Right lobe of liver (tissue), 6 donors: ENCODE measurements around the gene RNF145. TPM values are rescaled to one million over a fixed set of nuclear protein-coding genes. Genes with fewer than 3 reads are reported as not detected.
A peak's percentile ranks its signal among the peaks of the same experiment; 100 is the strongest.

Experiments
- ATAC-seq, 4 donors: fragments of 200-7000 bp; cut with Tn5 transposase; one replicate each; pipeline ENCODE4 v1.9.1; 2020; ENCODE audit warnings: mild to moderate bottlenecking in 4 of 4, moderate library complexity in 4 of 4
- DNase-seq, 3 donors: peaks; one replicate each; pipeline ENCODE4 v3.0.0-alpha.2; 2020
- H3K27ac ChIP-seq, 3 donors: fragments of 200-600 bp; one replicate each; pipeline ENCODE4 v1.8.0; 2022
- H3K27me3 ChIP-seq, 2 donors: fragments of 200-600 bp; one replicate each; pipeline ENCODE4 v1.8.0; 2022
- H3K36me3 ChIP-seq, 4 donors: fragments of 200-600 bp; sonication (generic) in 1 of 4; one replicate each; pipeline versions ENCODE4 v1.5.1 to v1.8.0; 2017 to 2022; ENCODE audit warnings: control low read depth in 1 of 4
- H3K4me1 ChIP-seq, 4 donors: fragments of 200-600 bp; sonication (generic) in 1 of 4; one replicate each; pipeline versions ENCODE4 v1.5.1 to v1.8.0; 2017 to 2022; ENCODE audit warnings: control low read depth in 1 of 4
- H3K4me3 ChIP-seq, 3 donors: fragments of 200-600 bp; one replicate each; pipeline ENCODE4 v1.8.0; 2022
- H3K9me3 ChIP-seq, 4 donors: fragments of 200-600 bp; sonication (generic) in 1 of 4; one replicate each; pipeline versions ENCODE4 v1.5.1 to v1.8.0; 2017 to 2022; ENCODE audit warnings: control low read depth in 1 of 4
- CTCF ChIP-seq, 4 donors: fragments of 200-600 bp in 3 of 4; fragments of 450-650 bp in 1 of 4; IDR thresholded peaks; one replicate each; pipeline versions ENCODE4 v1.5.1 to v1.8.0; 2016 to 2022; ENCODE audit warnings: antibody characterized with exemption in 4 of 4, mild to moderate bottlenecking in 2 of 4
- POLR2A ChIP-seq: fragments of 450-650 bp; IDR thresholded peaks from one replicate; pipeline ENCODE4 v1.6.1; 2017; ENCODE audit warnings: antibody characterized with exemption, mild to moderate bottlenecking
- WGBS: methylation state at CpG from one replicate; pipeline ENCODE4 v1.1.6; 2018; ENCODE audit warnings: low coverage, low lambda C conversion rate; ENCODE audit not compliant: insufficient coverage; ENCODE audit errors: missing lambda C conversion rate; 5-methylcytosine and 5-hydroxymethylcytosine counted together
- intact Hi-C, 2 donors: fragments of 100-400 bp; cut with DNase I; formaldehyde crosslinking; loops; one replicate each; pipeline versions ENCODE4 v1.11.2 to v1.14.1; 2022
- total RNA-seq, 6 experiments: library from RNA; depleted of rRNA in 2 of 6; stranded (reverse); fragments of >200 nt in 2 of 6; fragmentation: NEBNext Ultra II Directional in 3 of 6; extraction: Animal tissue kit (Norgen Biotek cat#: 25700) in 3 of 6; gene quantifications; one replicate each; pipeline versions ENCODE4 v1.1.0 to v1.2.4, GENCODE V29; 2016 to 2023
- donor health status: DM: no; HTN: yes; CAD: no.
- donor health status: DM: no; HTN: no; CAD: no.
- donor health status: DM: no; HTN: no; CAD: no.
- donor health status: DM: no; HTN: yes; CAD: no.
- donor health status: DM: no; HTN: yes; CAD: no.

The RNF145 gene
- total RNA-seq, 6 experiments from 2014 or later, result 7.2 to 20.9 (median 10.6) TPM

DNA sequence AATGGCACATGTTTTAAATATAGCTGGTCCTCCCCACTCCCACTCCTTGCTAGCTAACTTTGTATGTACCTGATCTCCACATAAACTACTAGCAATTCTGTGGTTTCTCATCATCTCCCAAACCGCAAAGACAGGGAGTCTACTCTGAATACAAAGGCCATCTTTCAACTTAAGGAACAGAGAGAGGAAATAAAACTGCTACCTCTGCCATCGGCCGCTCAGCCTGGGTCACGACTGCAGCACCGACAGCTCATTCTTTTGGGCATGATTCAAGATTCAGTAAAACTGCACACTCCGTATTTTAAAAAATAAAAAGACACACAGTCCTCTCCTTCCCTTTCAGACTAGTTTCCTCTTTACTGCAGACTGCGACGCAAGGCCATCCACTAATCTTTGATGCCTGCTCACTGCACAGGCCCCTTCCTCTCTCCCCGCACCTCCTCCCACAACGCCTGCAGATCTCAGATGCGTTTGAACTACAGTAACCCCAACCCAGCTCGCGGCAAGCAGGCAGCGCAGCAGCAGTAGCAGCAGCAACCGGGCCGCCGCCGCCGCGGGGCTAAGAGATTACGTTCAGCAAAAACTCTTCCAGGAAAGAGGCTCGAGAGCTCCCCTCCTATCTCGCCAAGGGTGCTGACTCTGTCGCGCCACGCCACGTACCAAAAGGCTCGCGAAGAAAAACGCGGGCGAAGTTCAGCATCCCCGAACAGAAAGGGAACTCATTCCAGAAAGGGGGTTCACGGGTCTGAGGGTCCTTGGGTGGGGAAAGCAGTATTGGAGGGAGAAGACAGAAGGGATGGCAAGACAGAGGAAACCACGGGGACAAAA lies 1.5 kb downstream of the RNF145 start:
- 0% methylated on average over 35 of the region's 35 CpGs for WGBS
- intact Hi-C loops, result no loop called here

GRCh38 chr5:159207222-159207685 lies 2.1 kb downstream of the RNF145 start:
- Histone ChIP-seq H3K27me3 (no peaks in the 10 kb centered on the region), H3K27ac (peak overlapping the region; percentile 81 to 94 (median 89)), H3K4me1 (peaks cover 0 to 11% (median 2%) of the 10 kb centered on the region in 4 donors), H3K9me3 (no peaks in the 10 kb centered on the region), H3K4me3 (peak overlapping the region; percentile 78 to 82 (median 80)), H3K36me3 (no peaks in the 10 kb centered on the region)
- no peak for ATAC-seq
- intact Hi-C loops, result no loop called here
- WGBS, result 28% methylated on average over 5 of the region's 5 CpGs
- no peak for DNase-seq
- no peak for TF ChIP-seq CTCF (IDR thresholded peaks at IDR 0.05)
- no peak for TF ChIP-seq POLR2A

More for the DNA sequence above, 1.5 kb downstream of the RNF145 start:
- Histone ChIP-seq H3K27me3 (no peaks in the 10 kb centered on the region), H3K36me3 (no peaks in the 10 kb centered on the region), H3K4me3 (peak overlapping the region; percentile 78 to 82 (median 80)), H3K4me1 (peaks cover 0 to 11% (median 2%) of the 10 kb centered on the region in 4 donors), H3K9me3 (no peaks in the 10 kb centered on the region), H3K27ac (peak overlapping the region; percentile 81 to 94 (median 89))
- ATAC-seq (peak; percentile 74 to 82 (median 79)), DNase-seq (peak; percentile 81 to 88 (median 85))
- TF ChIP-seq POLR2A (peak; percentile 30), CTCF (IDR thresholded peaks at IDR 0.05) (no peak)

- DNase-seq, result no peak
- intact Hi-C loops, result no loop called here
- H3K36me3 ChIP-seq, result no peaks in the 10 kb centered on the region
- H3K27me3 ChIP-seq, result no peaks in the 10 kb centered on the region
- 37% methylated on average over 2 of the region's 2 CpGs for WGBS
- peak overlapping the region in 2 of 3 donors; percentile 89 to 94 for H3K27ac ChIP-seq
- H3K4me3 ChIP-seq, result peak overlapping the region in 1 of 3 donors; percentile 78
- TF ChIP-seq CTCF (IDR thresholded peaks at IDR 0.05) (no peak), POLR2A (no peak)
- H3K4me1 ChIP-seq, result peaks cover 0 to 11% (median 2%) of the 10 kb centered on the region in 4 donors
- no peak for ATAC-seq
- H3K9me3 ChIP-seq, result no peaks in the 10 kb centered on the region
These were observed 2.5 kb downstream of the RNF145 start for GRCh38 chr5:159206818-159207217.

DNA sequence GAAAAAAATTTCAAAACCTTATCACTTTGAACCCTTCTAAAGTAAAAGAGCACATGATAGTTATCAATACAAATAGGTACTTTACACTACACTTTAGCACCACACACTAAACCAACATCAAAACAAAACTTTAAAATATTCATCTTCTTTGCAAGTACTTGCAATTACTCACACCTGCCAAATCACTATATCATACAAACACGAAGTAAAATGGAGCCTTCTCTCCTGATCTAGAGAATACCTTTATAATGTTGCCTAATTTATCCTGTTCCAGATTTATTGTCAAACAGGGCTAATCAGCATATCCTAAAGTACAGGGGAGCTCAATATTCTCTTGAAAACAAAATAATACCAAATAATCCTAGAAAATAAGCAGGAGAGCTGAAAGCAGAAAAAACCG lies 3.0 kb downstream of the RNF145 start:
- Histone ChIP-seq H3K36me3 (no peaks in the 10 kb centered on the region), H3K9me3 (no peaks in the 10 kb centered on the region), H3K4me1 (peaks cover 0 to 11% (median 2%) of the 10 kb centered on the region in 4 donors), H3K27me3 (no peaks in the 10 kb centered on the region), H3K4me3 (no peak overlapping the region), H3K27ac (peak overlapping the region in 2 of 3 donors; percentile 89 to 94)
- intact Hi-C loops, result no loop called here
- no peak for DNase-seq
- TF ChIP-seq CTCF (IDR thresholded peaks at IDR 0.05) (no peak), POLR2A (no peak)
- ATAC-seq, result no peak
- WGBS, result 45% methylated on average over 2 of the region's 2 CpGs
